Astrocyte (in vitro differentiated cells and primary cell): ENCODE measurements around the gene RAB40B. TPM values are rescaled to one million over a fixed set of nuclear protein-coding genes. Genes with fewer than 3 reads are reported as not detected.

ENCODE experiments used
- DNase-seq: peaks from one replicate; pipeline ENCODE4 v3.0.0-alpha.2; 2010; ENCODE audit warnings: low read depth
- FAIRE-seq: peaks from 2 replicates; lab custom pipeline; 2011; peaks lifted over from hg19 to GRCh38; lab: Jason Lieb, UNC
- H2AFZ ChIP-seq: 2 replicates; pipeline ENCODE4 v1.6.0; 2012; ENCODE audit warnings: low read depth, low read length, inconsistent platforms
- H3K27ac ChIP-seq: 2 replicates; pipeline ENCODE4 v1.5.1; 2011; ENCODE audit warnings: low read depth, low read length, inconsistent platforms
- H3K27me3 ChIP-seq: 2 replicates; pipeline ENCODE4 v1.6.0; 2011; ENCODE audit warnings: low read length, inconsistent platforms; ENCODE audit not compliant: insufficient read depth
- H3K36me3 ChIP-seq: 2 replicates; pipeline ENCODE4 v1.5.1; 2011; ENCODE audit warnings: low read length, inconsistent platforms; ENCODE audit not compliant: insufficient read depth
- H3K4me1 ChIP-seq: 2 replicates; pipeline ENCODE4 v1.5.1; 2011; ENCODE audit warnings: low read length, inconsistent platforms; ENCODE audit not compliant: insufficient read depth
- H3K4me2 ChIP-seq: 2 replicates; pipeline ENCODE4 v1.6.0; 2012; ENCODE audit warnings: low read length, inconsistent platforms
- H3K4me3 ChIP-seq: 2 replicates; pipeline ENCODE4 v1.5.1; 2011; ENCODE audit warnings: low read depth, mild to moderate bottlenecking, low read length, inconsistent platforms; ENCODE audit not compliant: insufficient read depth
- H3K79me2 ChIP-seq: 2 replicates; pipeline ENCODE4 v1.6.0; 2012; ENCODE audit warnings: mild to moderate bottlenecking, low read length, inconsistent platforms; ENCODE audit not compliant: insufficient read depth
- H3K9ac ChIP-seq: 2 replicates; pipeline ENCODE4 v1.6.0; 2012; ENCODE audit warnings: mild to moderate bottlenecking, low read length, inconsistent platforms
- H3K9me3 ChIP-seq: 2 replicates; pipeline ENCODE4 v1.5.1; 2012; ENCODE audit warnings: low read depth, mild to moderate bottlenecking, low read length, inconsistent platforms; ENCODE audit not compliant: insufficient read depth
- H4K20me1 ChIP-seq: 2 replicates; pipeline ENCODE4 v1.6.0; 2012; ENCODE audit warnings: low read length, inconsistent platforms; ENCODE audit not compliant: insufficient read depth
- H3K27ac Mint-ChIP-seq: one replicate; pipeline ENCODE4 v1.8.0; 2021; ENCODE audit warnings: mild to moderate bottlenecking, mixed read lengths; ENCODE audit not compliant: unreplicated experiment
- H3K27me3 Mint-ChIP-seq: one replicate; pipeline ENCODE4 v1.8.0; 2021; ENCODE audit warnings: low read depth, mixed read lengths; ENCODE audit not compliant: unreplicated experiment
- H3K36me3 Mint-ChIP-seq: one replicate; pipeline ENCODE4 v1.8.0; 2021; ENCODE audit warnings: low read depth, mixed read lengths; ENCODE audit not compliant: unreplicated experiment
- H3K4me1 Mint-ChIP-seq: one replicate; pipeline ENCODE4 v1.8.0; 2021; ENCODE audit warnings: low read depth, mixed read lengths; ENCODE audit not compliant: unreplicated experiment
- H3K4me3 Mint-ChIP-seq: one replicate; pipeline ENCODE4 v1.8.0; 2021; ENCODE audit warnings: mild to moderate bottlenecking, moderate library complexity, mixed read lengths; ENCODE audit not compliant: unreplicated experiment
- H3K9me3 Mint-ChIP-seq: one replicate; pipeline ENCODE4 v1.8.0; 2021; ENCODE audit warnings: mild to moderate bottlenecking, mixed read lengths; ENCODE audit not compliant: unreplicated experiment
- EZH2 ChIP-seq: IDR thresholded peaks from 2 replicates; pipeline ENCODE4 v1.6.1; 2012; ENCODE audit warnings: mild to moderate bottlenecking, low read length, inconsistent platforms; ENCODE audit not compliant: insufficient read depth
- total RNA-seq: library from RNA; stranded (reverse); gene quantifications from 2 replicates; pipeline ENCODE4 v1.2.1, GENCODE V29; 2021
- TF ChIP-seq, protein P1 (sequence below): IDR thresholded peaks from 2 replicates; pipeline ENCODE4 v1.5.1; 2011; ENCODE audit warnings: low read depth, mild to moderate bottlenecking, inconsistent platforms, low read length, moderate library complexity; ENCODE audit not compliant: insufficient read depth

The RAB40B gene
- total RNA-seq, 1 donor from 2014 or later, result 15.8 TPM

- Histone ChIP-seq H3K27ac (no peak overlapping the region), H3K4me1 (peaks cover 6% of the 10 kb centered on the region), H4K20me1 (no peaks in the 10 kb centered on the region), H3K27me3 (no peaks in the 10 kb centered on the region), H3K36me3 (peaks cover under 1% of the 10 kb centered on the region), H2AFZ (no peak overlapping the region), H3K4me2 (no peak overlapping the region), H3K79me2 (no peaks in the 10 kb centered on the region), H3K9me3 (peaks cover 9% of the 10 kb centered on the region), H3K9ac (no peak overlapping the region), H3K4me3 (no peak overlapping the region)
- DNase-seq, result no peak
- Mint-ChIP-seq H3K9me3 (no peaks in the 10 kb centered on the region), H3K4me1 (no peaks in the 10 kb centered on the region), H3K27ac (no peak overlapping the region), H3K27me3 (no peaks in the 10 kb centered on the region), H3K4me3 (no peak overlapping the region), H3K36me3 (peaks cover 19% of the 10 kb centered on the region)
- no peak for FAIRE-seq
- no peak for TF ChIP-seq EZH2
- TF ChIP-seq, protein P1, sequence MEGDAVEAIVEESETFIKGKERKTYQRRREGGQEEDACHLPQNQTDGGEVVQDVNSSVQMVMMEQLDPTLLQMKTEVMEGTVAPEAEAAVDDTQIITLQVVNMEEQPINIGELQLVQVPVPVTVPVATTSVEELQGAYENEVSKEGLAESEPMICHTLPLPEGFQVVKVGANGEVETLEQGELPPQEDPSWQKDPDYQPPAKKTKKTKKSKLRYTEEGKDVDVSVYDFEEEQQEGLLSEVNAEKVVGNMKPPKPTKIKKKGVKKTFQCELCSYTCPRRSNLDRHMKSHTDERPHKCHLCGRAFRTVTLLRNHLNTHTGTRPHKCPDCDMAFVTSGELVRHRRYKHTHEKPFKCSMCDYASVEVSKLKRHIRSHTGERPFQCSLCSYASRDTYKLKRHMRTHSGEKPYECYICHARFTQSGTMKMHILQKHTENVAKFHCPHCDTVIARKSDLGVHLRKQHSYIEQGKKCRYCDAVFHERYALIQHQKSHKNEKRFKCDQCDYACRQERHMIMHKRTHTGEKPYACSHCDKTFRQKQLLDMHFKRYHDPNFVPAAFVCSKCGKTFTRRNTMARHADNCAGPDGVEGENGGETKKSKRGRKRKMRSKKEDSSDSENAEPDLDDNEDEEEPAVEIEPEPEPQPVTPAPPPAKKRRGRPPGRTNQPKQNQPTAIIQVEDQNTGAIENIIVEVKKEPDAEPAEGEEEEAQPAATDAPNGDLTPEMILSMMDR, result no peak
Measured at GRCh38 chr17:82732118-82732743, 33.7 kb upstream of the RAB40B start.

GRCh38 chr17:82729479-82730260 lies 31.2 kb upstream of the RAB40B start:
- Histone ChIP-seq H3K4me3 (no peak overlapping the region), H3K9ac (no peak overlapping the region), H3K4me2 (no peak overlapping the region), H3K36me3 (peaks cover 5% of the 10 kb centered on the region), H3K4me1 (no peaks in the 10 kb centered on the region), H3K9me3 (peaks cover 9% of the 10 kb centered on the region), H2AFZ (no peak overlapping the region), H3K27me3 (no peaks in the 10 kb centered on the region), H3K27ac (no peak overlapping the region), H3K79me2 (no peaks in the 10 kb centered on the region), H4K20me1 (no peaks in the 10 kb centered on the region)
- FAIRE-seq, result no peak
- Mint-ChIP-seq H3K36me3 (peaks cover 25% of the 10 kb centered on the region), H3K9me3 (no peaks in the 10 kb centered on the region), H3K27ac (no peak overlapping the region), H3K4me1 (no peaks in the 10 kb centered on the region), H3K4me3 (no peak overlapping the region), H3K27me3 (no peaks in the 10 kb centered on the region)
- no peak for DNase-seq
- no peak for TF ChIP-seq EZH2
- TF ChIP-seq, protein P1, result no peak

DNA sequence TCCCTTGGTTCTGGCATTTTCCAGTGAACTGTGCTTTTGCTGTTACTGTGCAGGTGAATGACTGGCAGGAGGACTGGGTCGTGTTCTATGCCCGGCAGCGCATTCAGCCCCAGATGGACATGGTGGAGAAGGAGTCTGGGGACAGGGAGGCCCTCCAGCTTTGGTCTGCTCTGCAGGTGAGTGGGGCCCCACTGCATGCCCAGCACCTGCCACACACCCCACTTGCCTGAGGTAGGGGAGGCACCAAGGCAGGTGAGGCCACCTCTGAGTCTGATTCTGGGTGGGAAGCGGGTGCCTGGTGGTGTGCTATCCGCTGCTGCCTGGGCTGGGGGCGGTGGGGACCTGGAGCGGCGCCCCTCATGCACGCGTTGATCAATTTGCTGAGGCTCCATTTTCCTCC lies 27.9 kb upstream of the RAB40B start:
- Histone ChIP-seq H3K9me3 (no peaks in the 10 kb centered on the region), H4K20me1 (peaks cover 4% of the 10 kb centered on the region), H3K9ac (no peak overlapping the region), H3K4me3 (no peak overlapping the region), H3K27me3 (no peaks in the 10 kb centered on the region), H3K79me2 (no peaks in the 10 kb centered on the region), H3K4me2 (no peak overlapping the region), H3K4me1 (no peaks in the 10 kb centered on the region), H3K27ac (no peak overlapping the region), H2AFZ (no peak overlapping the region), H3K36me3 (peaks cover 8% of the 10 kb centered on the region)
- Mint-ChIP-seq H3K4me1 (no peaks in the 10 kb centered on the region), H3K4me3 (no peak overlapping the region), H3K36me3 (peaks cover 26% of the 10 kb centered on the region), H3K9me3 (no peaks in the 10 kb centered on the region), H3K27ac (no peak overlapping the region), H3K27me3 (no peaks in the 10 kb centered on the region)
- FAIRE-seq (no peak), DNase-seq (no peak)
- TF ChIP-seq, protein P1, result no peak
- no peak for TF ChIP-seq EZH2
